HEK293 (cell line): ENCODE results near the gene NMNAT2.

Source experiments
- CTCF ChIP-seq: fragments of 450-650 bp; formaldehyde crosslinking; IDR thresholded peaks from 2 replicates; pipeline ENCODE4 v1.5.1; 2016; ENCODE audit warnings: missing biosample characterization, missing genetic modification characterization
- YY1 ChIP-seq: fragments of 450-650 bp; formaldehyde crosslinking; IDR thresholded peaks from 2 replicates; pipeline ENCODE4 v1.5.1; 2018; ENCODE audit warnings: missing biosample characterization, missing genetic modification characterization
- ZNF837 ChIP-seq: fragments of 450-650 bp; formaldehyde crosslinking; IDR thresholded peaks from 2 replicates; pipeline ENCODE4 v1.5.1; 2016; ENCODE audit warnings: missing biosample characterization, missing genetic modification characterization

- no peak for TF ChIP-seq YY1
- no peak for TF ChIP-seq CTCF (tag by site-specific recombination)
- no peak for TF ChIP-seq ZNF837 (tag by site-specific recombination)
Observed at GRCh38 chr1:183295521-183295920, 122.7 kb downstream of the NMNAT2 start.
